ENCODE results near the gene NRSN2.
"Not testable (repeated sequence)": the region's sequence is repeated elsewhere in the genome, so short reads cannot be mapped to it uniquely, and the experiment has no call there.

The NRSN2 gene

GRCh38 chr20:353166-353565 is 6.3 kb downstream of the NRSN2 start:
- DNase-seq (ENCODE audit: insufficient read length, low spot score) (no peak), FAIRE-seq (no peak)

DNA sequence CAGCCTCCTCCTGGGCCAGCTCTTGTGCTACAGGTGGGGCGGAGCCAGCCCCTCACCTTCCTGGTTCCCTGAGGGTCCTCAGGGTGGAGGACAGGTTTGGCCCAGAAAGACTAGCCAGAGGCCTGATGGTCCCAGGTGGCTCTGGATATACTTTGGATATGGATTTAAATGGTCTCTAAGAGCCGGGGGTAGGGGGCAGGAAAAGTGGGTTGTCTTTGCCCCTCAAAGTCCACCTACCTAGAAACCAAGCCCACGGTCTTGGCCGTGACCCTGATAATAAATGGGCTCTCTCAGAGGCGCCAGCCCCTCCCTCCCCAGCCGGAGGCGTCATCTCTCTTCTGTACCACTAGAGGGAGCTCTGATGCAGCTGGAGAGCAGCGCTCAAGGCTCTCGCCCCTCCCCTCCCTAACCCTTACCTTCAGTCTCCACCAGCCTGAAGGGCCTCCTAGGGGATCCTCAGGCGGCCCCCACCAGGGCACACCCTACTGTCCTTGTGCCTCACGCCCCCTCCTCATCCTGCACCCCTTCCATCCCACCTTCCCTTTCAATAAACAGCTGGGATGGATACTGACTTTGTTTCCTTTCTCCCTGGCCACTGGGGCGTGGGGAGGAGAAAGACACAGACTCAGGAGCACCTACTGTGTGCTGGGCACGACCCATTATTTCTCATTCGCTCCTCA is 7.5 kb downstream of the NRSN2 start:
- DNase-seq (ENCODE audit: insufficient read length, low spot score) (peak; percentile 88), FAIRE-seq (peak; percentile 36)

DNA sequence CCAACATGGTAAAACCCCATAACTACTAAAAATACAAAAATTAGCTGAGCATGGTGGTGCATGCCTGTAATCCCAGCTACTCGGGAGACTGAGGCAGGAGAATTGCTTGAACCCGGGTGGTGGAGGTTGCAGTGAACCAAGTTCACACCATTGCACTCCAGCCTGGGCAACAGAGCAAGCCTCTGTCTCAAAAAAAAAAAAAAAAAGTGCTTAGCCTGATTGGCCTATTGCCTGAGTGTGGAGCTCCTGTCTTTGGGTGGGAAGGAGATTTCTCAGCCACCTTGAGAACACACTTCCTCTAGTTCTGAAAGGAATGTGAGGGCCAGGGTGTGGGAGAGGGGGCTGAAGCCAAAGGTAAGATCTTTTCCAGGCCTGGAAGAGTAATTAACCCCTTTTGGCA is 9.2 kb downstream of the NRSN2 start:
- not testable (repeated sequence) for DNase-seq (ENCODE audit: insufficient read length, low spot score); FAIRE-seq

GRCh38 chr20:356745-357144 is 9.8 kb downstream of the NRSN2 start:
- FAIRE-seq (no peak), DNase-seq (ENCODE audit: insufficient read length, low spot score) (no peak)

- DNase-seq (ENCODE audit: insufficient read length, low spot score) (no peak), FAIRE-seq (no peak)
Measured at GRCh38 chr20:358891-359555, 12.1 kb downstream of the NRSN2 start.

- DNase-seq (ENCODE audit: insufficient read length, low spot score) (no peak), FAIRE-seq (no peak)
Measured at GRCh38 chr20:361561-361960, 14.7 kb downstream of the NRSN2 start.

- DNase-seq (ENCODE audit: insufficient read length, low spot score): peak; percentile 79
Measured at GRCh38 chr20:362271-363254, 15.7 kb downstream of the NRSN2 start.

GRCh38 chr20:363319-364078 is 16.6 kb downstream of the NRSN2 start:
- FAIRE-seq (peak; percentile 16), DNase-seq (ENCODE audit: insufficient read length, low spot score) (no peak)

More at GRCh38 chr20:362271-363254, 15.7 kb downstream of the NRSN2 start:
- FAIRE-seq: peak; percentile 73

GRCh38 chr20:364905-365794 is 18.2 kb downstream of the NRSN2 start:
- DNase-seq (ENCODE audit: insufficient read length, low spot score) (no peak), FAIRE-seq (no peak)

- DNase-seq (ENCODE audit: insufficient read length, low spot score) (no peak), FAIRE-seq (no peak)
Measured at GRCh38 chr20:366041-366718, 19.3 kb downstream of the NRSN2 start.

- DNase-seq (ENCODE audit: insufficient read length, low spot score) (no peak), FAIRE-seq (no peak)
Measured at GRCh38 chr20:366719-367485, 20.0 kb downstream of the NRSN2 start.

DNA sequence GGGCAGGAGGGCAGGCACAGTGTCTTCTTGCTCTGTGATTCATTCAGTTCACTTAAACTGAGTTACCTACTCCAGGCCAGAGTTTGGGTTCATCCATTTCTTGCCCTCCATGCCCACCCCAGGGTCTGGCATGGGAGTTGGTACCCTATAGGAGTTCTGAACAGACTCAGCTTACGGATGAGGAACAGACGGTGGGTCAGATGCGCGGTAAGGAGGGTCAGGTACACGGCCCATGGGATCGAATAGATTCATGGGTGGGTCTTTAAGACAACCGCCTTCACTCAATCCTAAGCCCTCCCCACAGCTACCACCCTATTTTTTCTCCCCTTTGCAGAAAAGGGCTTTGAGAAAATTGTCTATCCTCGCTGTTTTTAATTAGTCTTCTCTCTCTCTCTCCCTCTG is 20.6 kb downstream of the NRSN2 start:
- DNase-seq (ENCODE audit: insufficient read length, low spot score) (no peak), FAIRE-seq (no peak)

DNA sequence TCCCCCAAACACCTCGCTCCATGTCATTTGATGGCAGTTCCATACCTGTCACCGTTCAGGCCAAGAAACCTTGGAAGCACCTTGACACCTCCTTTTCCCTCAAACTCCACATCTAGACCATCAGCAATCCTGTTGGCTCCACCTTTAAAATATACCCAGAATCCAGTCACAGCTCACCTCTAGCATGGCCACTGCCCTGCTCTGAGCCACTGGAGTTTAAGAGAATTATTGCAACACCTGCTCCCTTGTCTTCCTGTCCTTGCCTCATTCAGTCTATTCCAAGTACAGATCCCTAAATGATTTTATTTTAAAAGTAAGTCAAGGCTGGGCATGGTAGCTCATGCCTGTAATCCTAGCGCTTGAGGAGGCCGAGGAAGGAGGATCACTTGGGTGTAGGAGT is 22.0 kb downstream of the NRSN2 start:
- FAIRE-seq (no peak), DNase-seq (ENCODE audit: insufficient read length, low spot score) (no peak)

DNA sequence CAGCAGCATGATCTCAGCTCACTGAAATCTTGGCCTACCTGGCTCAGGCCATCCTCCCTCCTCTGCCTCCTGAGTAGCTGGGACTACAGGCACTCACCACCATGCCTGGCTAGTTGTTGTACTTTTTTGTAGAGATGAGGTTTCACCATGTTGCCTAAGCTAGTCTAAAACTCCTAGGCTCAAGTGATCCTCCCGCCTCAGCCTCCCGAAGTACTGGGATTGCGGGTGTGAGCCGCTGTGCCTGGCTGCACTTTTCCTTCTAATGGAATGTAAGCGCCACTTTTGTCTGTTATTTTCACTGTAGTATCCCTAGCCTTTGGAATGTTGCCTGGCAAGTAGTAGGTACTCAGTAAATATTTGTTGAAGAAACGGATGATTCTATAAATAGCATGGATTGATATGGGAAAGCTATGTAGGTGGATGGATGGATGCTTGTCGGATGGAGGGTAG is 23.3 kb downstream of the NRSN2 start:
- FAIRE-seq (no peak), DNase-seq (ENCODE audit: insufficient read length, low spot score) (no peak)

GRCh38 chr20:370977-371754 is 24.3 kb downstream of the NRSN2 start:
- DNase-seq (ENCODE audit: insufficient read length, low spot score): no peak
- FAIRE-seq: no peak

DNA sequence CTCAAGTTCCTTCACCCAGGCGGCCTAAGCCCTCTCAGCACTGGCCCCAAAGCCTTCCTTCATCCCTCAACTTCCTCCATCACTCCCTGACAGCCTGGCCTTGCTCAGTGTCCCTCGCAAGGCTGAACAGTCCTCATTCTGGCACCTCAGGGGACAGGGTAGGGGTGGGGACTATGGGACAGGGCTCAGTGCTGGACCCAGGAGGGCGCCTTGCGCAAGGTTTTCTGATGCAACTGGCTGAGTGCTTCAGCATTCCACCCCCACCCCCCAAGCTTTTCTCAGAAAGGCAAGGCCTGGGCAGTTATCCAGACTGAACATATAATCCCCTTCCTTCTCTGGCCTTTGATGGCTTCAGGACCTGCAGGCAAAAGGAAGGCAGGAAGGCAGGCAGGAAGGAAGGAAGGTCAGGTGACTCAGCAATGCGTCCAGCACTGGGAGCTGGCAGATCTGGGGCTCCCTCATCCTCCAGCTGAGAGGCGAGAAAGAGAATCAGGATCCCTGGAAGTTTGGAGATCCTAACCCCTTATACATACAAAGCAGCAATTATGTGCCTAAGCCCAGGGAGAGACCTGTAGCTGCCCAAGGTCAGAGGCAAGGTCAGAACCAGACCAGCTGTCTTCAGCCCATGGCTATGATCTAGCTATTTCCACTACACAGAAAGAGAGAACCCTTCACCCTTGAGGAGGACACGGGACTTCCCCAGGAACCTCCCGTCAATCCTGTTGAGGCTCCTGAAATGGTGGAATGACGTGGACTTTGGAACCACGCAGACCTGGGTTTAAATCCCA is 25.0 kb downstream of the NRSN2 start:
- no peak for FAIRE-seq
- peak; percentile 77 for DNase-seq (ENCODE audit: insufficient read length, low spot score)

Measured in HTR-8/SVneo (cell line).